ENCODE measurements around the gene SLC9A9.

GRCh38 chr3:143273975-143274690, 574.1 kb downstream of the SLC9A9 start:
- TF ChIP-seq CTCF (IDR thresholded peaks at IDR 0.05; ENCODE audit: low read depth, low read length): no peak
- no peak for TF ChIP-seq MAX (IDR thresholded peaks at IDR 0.05; ENCODE audit: low read depth, low read length)
- TF ChIP-seq POLR2A (IDR thresholded peaks at IDR 0.05; ENCODE audit: extremely low read depth, insufficient read length): no peak

All from NB4 (cell line).